Activated CD4-positive, alpha-beta T cell treated with anti-CD3 and anti-CD28 coated beads, Interleukin-2, amount 50 U/mL, for 1 hour (primary cell): ENCODE measurements around the gene USP49.

Experiments used
- DNase-seq: peaks from one replicate; pipeline ENCODE4 v3.0.0-alpha.2; 2020

USP49 gene

GRCh38 chr6:41805830-41806774, 89.1 kb downstream of the USP49 start:
- no peak for DNase-seq

DNA sequence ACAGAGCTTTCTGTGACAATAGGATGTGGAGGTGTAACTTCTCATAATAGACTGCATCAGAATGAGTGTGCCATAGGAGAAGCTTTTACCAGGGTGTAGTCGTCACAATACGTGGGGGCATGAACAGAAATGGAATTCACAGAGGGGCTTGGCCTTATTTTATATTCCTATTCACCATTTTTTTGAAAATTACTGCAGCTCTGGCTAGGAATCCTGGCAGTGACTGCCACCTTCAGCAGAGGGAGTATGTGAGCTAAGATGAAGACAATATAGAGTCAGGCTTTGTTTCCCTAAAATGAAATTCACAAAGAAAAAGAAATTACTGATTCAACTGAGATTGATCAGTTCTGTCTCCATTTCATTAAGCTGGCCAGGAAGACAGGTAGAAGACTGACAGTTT, 93.8 kb downstream of the USP49 start:
- DNase-seq, result no peak

DNA sequence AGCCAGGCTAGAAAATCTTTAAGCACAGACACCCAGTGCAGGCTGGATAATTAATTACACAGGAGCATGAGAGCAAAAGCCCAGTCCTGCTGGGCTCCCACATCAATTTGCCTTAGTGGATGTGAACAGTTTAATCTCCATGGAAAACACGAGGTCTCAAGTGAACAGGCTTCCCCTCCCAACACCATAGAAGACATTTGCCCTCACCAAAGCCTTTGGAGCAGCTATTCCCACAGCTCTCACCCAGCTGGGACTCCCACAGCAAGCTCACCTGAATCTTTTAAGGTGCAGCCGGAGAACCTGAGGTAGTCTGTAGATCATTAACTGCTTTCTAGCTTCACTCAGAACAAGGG, 95.6 kb downstream of the USP49 start:
- DNase-seq, result no peak

DNA sequence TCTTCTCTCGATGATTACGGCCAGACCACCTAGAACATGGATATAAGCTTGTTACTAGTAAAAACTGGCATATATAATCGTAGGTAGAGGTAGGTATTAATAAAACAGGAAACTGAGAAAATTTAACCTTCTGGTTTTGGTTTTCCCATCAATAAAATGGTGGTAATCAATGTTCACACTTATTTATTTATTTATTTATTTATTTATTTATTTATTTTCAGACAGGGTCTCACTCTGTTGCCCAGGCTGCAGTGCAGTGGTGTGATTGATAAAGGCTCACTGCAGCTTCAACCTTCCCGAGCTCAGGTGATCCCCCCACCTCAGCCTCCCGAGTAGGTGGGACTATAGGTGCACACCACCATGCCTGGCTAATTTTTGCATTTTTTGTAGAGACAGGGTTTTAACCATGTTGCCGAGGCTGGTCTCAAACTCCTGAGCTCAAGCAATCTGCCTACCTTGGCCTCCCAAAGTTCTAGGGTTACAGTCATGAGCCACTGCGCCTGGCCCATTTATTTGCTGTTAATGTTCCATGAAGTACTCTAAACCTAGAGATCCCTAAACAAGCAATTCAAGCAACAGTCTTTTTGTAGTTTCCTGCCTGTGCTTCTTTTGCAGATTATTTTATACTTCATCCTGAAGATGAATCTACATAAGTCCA, 96.1 kb downstream of the USP49 start:
- DNase-seq, result no peak

GRCh38 chr6:41796474-41796873, 98.7 kb downstream of the USP49 start:
- DNase-seq, result no peak

DNA sequence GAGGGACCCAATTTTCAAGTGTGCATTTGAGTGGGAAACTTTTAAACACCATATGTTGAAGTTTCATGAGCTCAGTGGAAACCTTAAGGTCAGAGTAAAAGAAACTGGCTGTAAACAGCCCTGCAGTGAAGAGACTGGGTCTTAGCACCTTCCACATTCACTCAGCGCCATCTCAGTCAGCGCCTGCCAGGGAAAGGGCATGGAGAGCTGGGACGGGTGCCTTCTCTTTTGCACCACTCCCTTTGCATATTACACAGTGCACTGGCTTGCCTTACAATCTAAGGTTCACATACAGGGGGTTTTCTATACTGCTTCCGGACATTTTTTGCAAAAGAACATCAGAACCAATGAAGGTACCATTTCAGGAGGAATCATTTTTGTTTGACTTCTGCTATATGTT, 103.2 kb downstream of the USP49 start:
- DNase-seq, result no peak

GRCh38 chr6:41791305-41791704, 103.9 kb downstream of the USP49 start:
- DNase-seq, result no peak

- no peak for DNase-seq
Measured at GRCh38 chr6:41790045-41790444, 105.1 kb downstream of the USP49 start.

- DNase-seq, result no peak
Measured at GRCh38 chr6:41789390-41789724, 105.8 kb downstream of the USP49 start.

GRCh38 chr6:41787219-41787917, 107.8 kb downstream of the USP49 start, which contains the start of gene TOMM6:
TSS of gene TOMM6 (plus strand) at chr6:41787694. CDS start at chr6:41787698, 4 bp downstream.
- DNase-seq, result peak; percentile 95

DNA sequence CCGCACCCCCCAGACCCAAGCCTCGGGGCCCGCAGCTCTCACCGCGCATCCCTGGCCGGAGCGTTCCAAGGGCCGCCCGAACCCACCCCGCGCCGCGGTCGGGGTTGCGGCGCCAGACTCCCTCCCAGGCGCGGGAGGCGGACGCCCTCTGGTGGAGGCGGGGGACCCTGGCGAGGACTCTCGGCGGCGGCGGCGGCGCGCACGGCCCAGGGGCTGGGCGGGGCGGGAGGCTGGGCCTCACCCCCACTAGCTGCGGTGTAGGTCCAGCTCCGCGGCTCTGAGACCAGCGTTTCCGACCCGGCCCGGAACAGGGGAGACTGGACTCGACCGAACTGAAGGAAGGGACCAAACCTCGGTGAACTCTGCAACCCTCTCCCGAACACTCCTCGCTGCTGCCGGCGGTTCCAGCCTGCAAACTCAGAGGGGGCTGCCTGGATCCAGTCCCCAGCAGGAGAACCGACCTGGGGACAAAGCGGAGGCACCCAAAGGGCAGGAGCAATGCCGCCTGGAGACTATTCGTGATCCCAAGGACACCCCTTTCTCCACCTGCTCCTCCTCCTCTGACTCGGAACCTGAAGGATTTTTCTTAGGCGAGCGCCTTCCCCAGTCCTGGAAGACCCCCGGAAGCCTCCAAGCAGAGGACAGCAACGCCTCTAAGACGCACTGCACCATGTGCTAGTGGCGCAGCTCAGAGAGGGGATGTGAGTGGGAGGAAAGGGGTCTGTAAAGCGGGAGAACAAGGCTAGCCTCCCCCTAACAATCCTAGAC, 108.5 kb downstream of the USP49 start:
- DNase-seq, result peak; percentile 86

DNA sequence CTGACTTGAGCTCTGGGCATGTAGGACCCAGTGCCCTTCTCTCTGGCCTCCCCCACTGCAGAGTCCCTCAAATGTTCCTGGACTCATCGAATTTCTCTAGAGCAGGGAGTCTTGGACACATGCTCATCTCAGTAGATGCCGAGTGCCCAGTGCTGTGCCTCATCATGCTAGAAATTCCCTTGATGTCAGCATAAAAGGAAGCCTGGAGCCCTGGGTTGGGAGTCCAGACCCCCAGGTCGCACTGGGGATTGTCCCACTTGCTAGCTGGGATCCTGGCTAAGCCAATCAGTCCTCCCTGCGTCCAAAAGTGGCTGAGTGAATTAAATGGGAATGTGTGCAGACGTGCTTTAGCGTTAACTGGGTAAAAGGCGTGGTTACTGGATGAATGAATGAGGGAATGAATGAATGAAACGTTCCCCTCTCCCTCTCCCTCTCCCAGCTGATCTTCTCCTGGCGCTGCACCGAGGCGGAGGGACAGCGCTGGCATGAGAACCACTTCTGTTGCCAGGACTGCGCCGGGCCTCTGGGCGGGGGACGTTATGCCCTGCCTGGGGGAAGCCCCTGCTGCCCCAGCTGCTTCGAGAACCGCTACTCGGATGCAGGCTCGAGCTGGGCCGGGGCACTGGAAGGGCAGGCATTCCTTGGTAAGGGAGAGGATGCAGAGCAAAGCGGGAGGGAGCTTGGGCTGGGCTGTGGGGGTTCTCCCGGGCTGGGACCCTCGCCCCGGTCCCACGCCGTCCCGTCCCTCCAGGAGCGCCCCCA, 109.3 kb downstream of the USP49 start:
- no peak for DNase-seq

DNA sequence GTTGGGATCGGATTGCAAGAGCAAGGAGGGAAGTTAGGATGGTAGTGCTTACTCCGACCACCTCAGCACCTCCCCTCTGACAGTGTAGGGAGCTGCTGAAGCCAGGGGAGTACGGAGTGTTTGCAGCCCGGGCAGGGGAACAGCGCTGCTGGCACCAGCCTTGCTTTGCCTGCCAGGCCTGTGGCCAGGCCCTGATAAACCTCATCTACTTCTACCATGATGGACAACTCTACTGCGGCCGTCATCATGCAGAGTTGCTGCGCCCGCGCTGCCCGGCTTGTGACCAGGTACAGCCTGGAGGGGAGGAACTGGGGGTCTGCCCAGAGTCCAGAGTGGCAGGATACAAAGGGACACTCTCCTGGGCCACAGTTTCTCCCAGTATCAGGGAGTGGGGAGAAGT, 109.9 kb downstream of the USP49 start:
- DNase-seq, result no peak

GRCh38 chr6:41784581-41785171, 110.5 kb downstream of the USP49 start:
- no peak for DNase-seq

DNA sequence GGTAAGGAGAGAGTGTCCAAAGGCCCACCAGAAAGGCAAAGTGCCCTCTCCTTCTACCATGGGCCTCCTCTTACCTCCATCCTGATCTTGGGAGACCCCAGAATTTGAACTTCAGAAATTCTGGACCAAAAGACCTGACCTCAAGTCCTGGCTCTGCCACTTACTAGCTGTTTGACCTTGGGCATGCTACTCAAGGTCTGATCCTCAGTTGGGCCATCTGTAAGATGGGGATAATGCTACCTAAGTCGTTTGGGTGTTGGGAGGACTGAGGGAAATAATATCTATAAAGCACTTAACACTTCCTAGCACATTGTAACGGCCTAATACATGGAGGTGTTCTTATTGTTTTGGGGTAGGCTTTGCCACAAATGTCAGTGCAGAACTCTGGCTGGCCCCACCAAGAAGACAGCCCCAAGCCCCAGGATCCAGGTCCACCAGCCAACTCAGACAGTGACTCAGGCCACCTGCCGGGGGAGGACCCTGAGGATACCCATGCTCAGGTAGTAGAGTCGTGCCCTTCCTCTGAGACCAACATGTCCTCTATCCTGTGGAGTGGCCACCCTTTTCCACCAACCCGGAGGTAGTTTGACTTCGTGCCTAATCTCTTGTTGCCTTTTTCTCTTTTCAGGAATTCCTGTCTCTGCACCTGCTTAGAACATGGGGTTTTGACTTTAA, 111.9 kb downstream of the USP49 start:
- no peak for DNase-seq

GRCh38 chr6:41781366-41781730, 113.8 kb downstream of the USP49 start:
- DNase-seq, result no peak

DNA sequence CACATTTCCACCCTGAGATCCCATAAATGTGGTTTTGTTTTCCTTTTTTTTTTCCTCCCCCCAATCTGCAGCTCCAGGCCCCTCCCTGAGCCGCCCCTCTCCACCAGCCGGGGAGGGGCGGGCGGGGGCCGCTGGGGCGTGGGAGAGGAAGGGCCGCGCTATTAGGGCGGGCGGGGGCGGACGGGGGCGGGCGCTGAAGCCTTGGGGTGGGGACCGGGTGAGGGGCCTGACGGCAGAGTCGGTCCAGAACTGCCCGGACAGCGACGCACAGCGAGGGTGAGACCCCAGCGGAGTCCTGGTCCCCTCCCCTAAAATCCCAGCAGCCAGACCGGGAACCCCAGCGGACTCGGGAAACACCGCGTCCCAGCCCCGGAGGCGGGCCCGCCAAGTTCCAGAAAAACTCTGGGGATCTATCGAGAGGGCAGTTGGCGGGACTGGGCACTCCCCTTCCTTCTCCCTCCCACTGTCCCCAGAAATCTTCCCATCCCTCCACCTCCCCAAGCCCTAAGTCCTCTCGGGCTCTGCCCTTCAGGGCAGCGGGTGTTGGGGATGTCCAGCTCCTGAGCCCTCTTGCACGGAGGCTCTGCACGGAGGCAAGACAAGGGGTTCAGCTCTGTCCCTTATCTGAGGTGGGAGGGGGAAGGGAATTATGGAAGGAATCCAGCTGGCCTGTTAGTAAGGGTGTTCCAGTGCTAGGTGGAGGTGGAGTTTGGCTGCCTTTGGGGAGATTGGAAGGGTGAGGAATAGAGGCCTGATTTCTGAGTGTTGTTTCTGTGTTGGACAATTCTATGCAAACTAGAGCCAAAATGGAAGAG, 114.4 kb downstream of the USP49 start, which contains the start of gene PRICKLE4:
TSS of gene PRICKLE4 (plus strand) at position 232 of the 815 bp plus-strand sequence. CDS start 2,692 bp downstream, outside the sequence.
- no peak for DNase-seq

GRCh38 chr6:41779788-41780550, 115.2 kb downstream of the USP49 start, which contains the start of gene FRS3:
TSS of gene FRS3 (minus strand) at chr6:41779900. CDS start at chr6:41776987, 2,913 bp downstream.
- peak; percentile 99 for DNase-seq

DNA sequence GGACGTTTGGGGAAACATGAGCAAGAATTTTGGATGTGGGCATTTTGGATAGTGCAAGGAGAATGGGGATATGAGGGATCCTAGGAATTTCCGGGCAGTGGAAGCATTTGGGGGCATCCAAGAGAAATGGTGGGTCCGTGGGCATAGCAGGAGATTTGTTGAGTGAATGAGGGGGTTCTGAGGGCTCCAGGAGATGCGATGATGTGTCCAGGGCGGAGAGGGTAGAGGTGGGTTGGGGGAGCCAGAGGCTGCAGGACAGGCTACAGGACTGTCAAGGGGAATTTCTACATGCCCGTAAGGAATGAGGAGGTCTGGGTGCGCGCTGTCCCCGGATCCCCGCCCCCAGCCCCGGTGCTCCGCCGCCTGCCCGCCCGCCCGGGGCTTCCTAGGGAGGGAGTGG, 115.8 kb downstream of the USP49 start:
- DNase-seq, result no peak
